ENCODE data around the gene ZNF514.

- TF ChIP-seq TCF12 (IDR thresholded peaks at IDR 0.05; ENCODE audit: low read depth) (no peak), FOXM1 (IDR thresholded peaks at IDR 0.05; ENCODE audit: borderline replicate concordance, low read depth) (no peak), USF1 (IDR thresholded peaks at IDR 0.05) (no peak)
Observed at GRCh38 chr2:95115418-95115817, 44.2 kb downstream of the ZNF514 start.

Data from Ishikawa (cell line).